HG03565 (cell line): Measurements from ENCODE around the gene NUP153.
A peak's percentile ranks its signal among the peaks of the same experiment; 100 is the strongest.

ENCODE experiments used
- ATAC-seq: cut with Tn5 transposase; IDR thresholded peaks from one replicate; pipeline ENCODE4 v1.9.1; 2021; ENCODE audit warnings: mild to moderate bottlenecking, moderate library complexity; ENCODE audit not compliant: unreplicated experiment

The NUP153 gene

GRCh38 chr6:17672064-17672718, 34.5 kb downstream of the NUP153 start:
- no peak for ATAC-seq

GRCh38 chr6:17666646-17667045, 40.1 kb downstream of the NUP153 start:
- ATAC-seq, result no peak

GRCh38 chr6:17665132-17665531, 41.6 kb downstream of the NUP153 start:
- ATAC-seq, result no peak

- ATAC-seq, result no peak
Observed at GRCh38 chr6:17663226-17663625, 43.5 kb downstream of the NUP153 start.

GRCh38 chr6:17662585-17662984, 44.1 kb downstream of the NUP153 start:
- ATAC-seq, result no peak

GRCh38 chr6:17656644-17657043, 50.1 kb downstream of the NUP153 start:
- no peak for ATAC-seq

- ATAC-seq, result no peak
Observed at GRCh38 chr6:17656092-17656491, 50.6 kb downstream of the NUP153 start.

- no peak for ATAC-seq
Observed at GRCh38 chr6:17653198-17653882, 53.4 kb downstream of the NUP153 start.

- ATAC-seq, result no peak
Observed at GRCh38 chr6:17650656-17651309, 55.9 kb downstream of the NUP153 start.

GRCh38 chr6:17648745-17649144, 58.0 kb downstream of the NUP153 start:
- no peak for ATAC-seq

GRCh38 chr6:17640477-17640917, 66.2 kb downstream of the NUP153 start:
- no peak for ATAC-seq

- ATAC-seq, result no peak
Observed at GRCh38 chr6:17638212-17638715, 68.5 kb downstream of the NUP153 start.

GRCh38 chr6:17635568-17635967, 71.2 kb downstream of the NUP153 start:
- no peak for ATAC-seq

- ATAC-seq, result no peak
Observed at GRCh38 chr6:17633465-17634188, 73.1 kb downstream of the NUP153 start.

- ATAC-seq, result no peak
Observed at GRCh38 chr6:17632934-17633333, 73.8 kb downstream of the NUP153 start.

- no peak for ATAC-seq
Observed at GRCh38 chr6:17630511-17631073, 76.1 kb downstream of the NUP153 start.

GRCh38 chr6:17629824-17630510, 76.8 kb downstream of the NUP153 start:
- ATAC-seq, result no peak

GRCh38 chr6:17628873-17629272, 77.9 kb downstream of the NUP153 start:
- ATAC-seq, result peak; percentile 41

- no peak for ATAC-seq
Observed at GRCh38 chr6:17624396-17624795, 82.3 kb downstream of the NUP153 start.

GRCh38 chr6:17622144-17622543, 84.6 kb downstream of the NUP153 start:
- ATAC-seq, result no peak
